ENCODE measurements around the gene SIGLEC12.
A peak's percentile ranks its signal among the peaks of the same experiment; 100 is the strongest.

SIGLEC12 gene

DNA sequence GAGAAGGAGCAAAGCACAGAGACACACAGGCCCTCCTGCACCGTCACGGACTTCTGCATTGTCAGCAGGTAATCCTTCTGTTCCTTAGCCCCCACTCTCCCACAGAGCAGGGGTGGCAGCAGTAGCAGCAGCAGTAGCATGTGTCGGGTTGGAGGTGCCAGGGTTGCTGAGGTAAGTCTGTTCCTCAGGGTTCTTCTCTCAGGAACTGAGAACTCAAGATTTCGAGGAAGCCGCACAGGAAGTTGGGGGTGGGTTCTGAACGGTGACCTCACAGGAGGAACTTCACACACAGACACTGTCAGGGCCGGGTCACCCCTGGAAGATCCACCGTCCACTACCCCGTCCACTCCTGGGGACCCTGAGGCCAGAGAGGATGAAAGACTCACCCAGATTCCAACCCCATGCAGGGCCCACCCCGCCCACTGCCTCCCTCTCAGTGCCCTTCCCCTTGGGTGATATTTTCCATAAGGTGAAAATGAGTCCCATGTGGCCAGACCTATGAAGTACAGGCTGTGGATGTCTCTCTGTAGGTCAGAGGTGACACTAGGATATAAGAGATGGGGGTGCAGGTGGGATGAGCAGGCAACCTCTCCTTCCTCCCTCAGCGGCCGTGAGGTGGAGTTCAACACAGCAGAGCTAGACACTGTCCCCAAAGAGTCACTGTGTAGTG is at the start of gene SIGLEC12:
TSS of gene SIGLEC12 (minus strand) at position 207 of the 670 bp plus-strand sequence. CDS start at position 140, 67 bp downstream.
- no peak for DNase-seq

GRCh38 chr19:51550848-51551672 is 49.5 kb upstream of the SIGLEC12 start:
- DNase-seq: peak in 1 of 2 experiments; percentile 23

- DNase-seq: peak in 1 of 2 experiments; percentile 38
These were observed 48.1 kb upstream of the SIGLEC12 start for GRCh38 chr19:51549533-51550324.

DNA sequence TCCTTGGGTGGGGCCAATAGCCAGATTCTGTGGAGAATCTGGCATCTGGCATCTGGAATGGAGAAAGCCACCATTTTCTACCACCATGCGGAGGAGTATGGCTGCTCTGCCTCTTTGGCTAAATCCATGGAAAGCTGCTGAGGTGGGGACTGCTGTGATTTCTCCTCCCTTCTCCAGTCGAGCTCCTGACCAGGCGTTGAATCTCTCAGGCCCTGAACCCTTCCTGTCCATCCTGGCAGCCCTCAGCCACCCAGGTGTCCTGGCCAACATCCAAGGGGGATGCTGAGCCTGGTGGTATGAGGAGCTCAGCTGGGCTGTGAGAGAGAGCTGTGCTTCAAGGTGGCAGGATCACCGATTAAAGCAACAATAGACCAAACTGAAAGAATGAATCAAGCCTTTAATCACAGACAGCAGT is 47.3 kb upstream of the SIGLEC12 start:
- no peak for DNase-seq

DNA sequence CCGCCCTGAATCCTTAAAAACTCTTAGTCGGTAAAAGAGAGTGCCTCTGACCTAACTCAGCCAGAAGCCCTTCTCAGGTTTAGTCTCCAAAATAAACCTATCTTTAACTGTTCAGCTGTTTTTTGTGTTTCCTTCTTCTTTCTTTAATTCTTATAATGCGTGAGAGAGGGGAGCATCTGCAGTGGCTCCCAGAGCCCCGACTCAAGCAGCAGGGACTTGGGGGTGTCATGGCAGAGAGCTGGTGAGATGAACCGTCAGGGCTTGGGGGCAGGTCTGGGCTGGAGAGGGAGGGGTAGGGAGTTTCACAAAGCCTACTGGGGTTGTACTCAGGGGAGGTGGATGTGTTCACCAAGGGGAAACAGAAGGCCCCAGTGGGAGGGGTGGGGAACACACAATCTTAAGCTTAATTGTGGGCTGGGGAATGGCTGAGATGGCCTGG is 46.6 kb upstream of the SIGLEC12 start:
- no peak for DNase-seq

DNA sequence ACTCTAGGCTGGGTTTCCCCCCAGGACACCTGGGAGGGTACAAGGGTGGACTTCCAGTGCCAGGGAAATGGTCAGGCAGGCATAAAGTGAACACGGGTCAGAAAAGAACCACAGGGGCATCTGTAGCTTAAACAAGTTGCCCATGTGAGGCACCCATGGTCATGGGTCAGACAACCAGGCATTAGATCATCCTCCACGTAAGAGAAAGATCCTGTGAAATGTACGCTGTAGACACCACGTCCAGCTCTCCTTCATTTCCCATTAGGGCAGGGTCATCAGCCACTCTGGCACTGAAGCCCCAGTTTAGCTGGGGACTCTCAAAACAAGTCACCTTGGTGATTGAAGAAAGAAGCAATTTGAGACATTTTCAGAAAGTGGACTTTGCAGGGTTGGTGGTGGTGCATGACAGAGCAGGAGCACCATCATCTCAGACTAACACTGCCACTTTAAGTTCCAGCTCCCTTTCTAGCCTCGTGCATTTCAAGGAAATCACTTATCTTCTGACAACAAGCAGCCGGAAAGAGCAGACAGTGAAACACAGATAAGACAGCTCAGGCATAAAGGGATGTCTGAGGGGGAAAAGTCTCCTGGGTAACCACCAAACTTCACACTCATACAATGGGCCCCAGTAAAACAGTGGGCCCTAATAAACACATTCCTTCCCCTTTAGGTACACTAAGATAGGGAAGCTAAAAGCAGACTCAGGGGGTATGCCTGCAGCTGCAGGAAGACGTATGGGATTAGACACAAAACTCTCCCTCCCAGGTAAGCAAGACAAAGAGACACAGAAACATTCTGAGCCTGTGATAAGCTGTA is 46.0 kb upstream of the SIGLEC12 start:
- DNase-seq: no peak

- DNase-seq: no peak
These were observed 45.2 kb upstream of the SIGLEC12 start for GRCh38 chr19:51546650-51547396.

GRCh38 chr19:51546107-51546649 is 44.6 kb upstream of the SIGLEC12 start:
- no peak for DNase-seq

- DNase-seq: no peak
These were observed 42.4 kb upstream of the SIGLEC12 start for GRCh38 chr19:51544038-51544437.

GRCh38 chr19:51542699-51543098 is 41.1 kb upstream of the SIGLEC12 start:
- DNase-seq: no peak

DNA sequence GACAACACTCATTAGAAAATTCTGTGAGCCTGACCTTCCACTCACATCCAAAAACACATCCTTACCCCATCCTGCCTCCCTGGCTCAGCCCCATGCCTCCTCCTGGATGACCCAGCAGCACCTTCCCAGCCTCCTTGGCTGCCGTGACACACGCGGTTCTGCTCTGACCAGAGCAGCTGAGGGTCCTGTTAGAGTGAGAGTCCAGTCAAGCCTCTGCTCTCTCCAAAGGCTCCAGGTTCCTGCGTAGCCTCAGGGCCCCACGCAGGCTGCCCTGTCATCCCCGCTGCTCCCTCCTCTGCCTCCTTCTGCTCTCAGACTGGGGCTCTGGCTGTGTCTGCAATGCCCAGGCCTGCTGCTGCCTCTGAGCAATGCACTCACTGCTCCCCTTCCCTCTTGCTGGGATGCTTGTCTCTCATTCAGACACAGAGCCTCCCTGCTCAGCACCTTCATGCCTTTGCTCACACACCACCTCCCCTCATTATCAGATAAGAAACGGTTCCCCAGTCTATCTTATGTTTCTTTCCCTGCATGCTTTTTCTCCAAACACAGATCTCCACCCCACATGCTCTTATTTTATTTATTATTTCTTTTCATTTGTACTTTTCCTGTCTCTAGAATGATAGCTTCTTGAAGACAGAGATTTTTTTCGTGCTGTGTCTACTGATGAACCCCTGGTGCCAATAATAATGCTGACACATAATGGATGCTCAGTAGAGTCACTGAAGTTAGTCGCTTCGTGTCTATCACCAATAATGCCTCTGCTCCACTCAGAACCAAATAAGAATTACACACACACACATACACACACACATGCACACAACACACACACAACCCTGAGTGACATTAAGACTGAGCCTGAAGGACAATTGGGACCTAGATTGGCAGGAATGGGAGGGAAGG is 40.1 kb upstream of the SIGLEC12 start:
- no peak for DNase-seq

GRCh38 chr19:51539821-51540366 is 38.3 kb upstream of the SIGLEC12 start:
- DNase-seq: no peak

DNA sequence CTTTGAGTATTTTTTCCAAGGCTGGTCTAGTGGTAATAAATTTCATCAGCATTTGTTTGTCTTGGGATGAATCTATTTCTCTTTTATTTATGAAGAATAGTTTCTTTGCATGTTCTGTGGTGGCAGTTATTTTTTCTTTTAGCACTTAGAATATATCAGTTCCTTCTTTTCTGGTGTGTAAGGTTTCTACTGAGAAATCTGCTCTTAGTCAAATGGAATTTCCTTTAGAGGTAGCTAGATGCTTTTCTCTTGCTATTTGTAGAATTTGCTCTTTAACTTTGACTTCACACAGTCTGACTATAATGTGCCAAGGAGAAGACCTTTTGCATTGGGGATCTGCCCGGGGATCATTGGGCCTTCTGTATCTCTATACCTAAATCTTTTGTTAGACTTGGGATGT is 33.9 kb upstream of the SIGLEC12 start:
- no peak for DNase-seq

DNA sequence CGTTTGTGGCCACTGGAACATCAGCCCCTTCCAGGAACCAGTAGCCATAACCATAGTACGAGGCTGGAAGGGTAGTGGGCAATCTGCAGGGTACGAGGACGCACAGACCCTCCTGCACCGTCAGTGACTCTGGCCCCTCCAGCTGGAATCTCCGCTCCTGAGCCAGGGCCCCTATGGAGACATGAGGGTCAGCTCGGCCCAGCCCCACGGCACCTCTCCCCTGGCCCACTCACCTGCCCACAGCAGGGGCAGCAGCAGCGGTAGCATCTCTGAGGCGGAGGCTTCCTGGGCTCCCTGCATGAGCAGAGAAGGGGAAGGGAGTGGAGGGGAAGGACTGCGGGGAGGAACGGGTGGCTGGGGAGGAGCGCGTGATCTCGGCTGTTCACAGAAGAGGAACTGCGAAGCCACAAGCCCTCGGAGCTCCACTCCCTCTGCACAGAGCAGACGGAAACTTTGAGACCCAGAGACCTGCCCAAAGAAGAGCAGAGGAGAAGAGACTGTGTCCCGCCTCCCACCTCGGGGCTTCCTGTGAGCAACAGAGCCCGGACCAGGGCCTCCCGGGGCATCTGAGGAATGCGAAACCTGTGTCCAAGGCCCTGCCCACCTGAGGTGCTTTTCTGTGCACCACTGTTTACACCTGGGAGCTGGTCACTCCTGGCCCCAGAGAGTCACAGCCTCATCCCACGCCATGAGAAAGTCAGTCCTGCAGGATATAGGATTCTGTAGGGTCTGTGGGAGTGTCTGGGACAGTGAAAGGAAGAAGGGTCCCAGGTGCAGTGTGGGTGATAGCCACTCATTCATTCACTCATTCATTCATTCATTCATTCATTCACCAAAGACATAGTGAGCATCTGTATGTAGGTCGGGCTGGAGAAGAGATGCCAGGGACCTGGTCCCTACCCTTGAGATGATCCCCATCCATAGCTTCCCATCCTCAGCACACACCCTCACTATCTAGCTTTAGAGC is 30.0 kb upstream of the SIGLEC12 start, which contains the start of gene SIGLEC6:
TSS of gene SIGLEC6 (minus strand) at position 322 of the 967 bp plus-strand sequence. CDS start at position 300, 22 bp downstream.
- no peak for DNase-seq

DNA sequence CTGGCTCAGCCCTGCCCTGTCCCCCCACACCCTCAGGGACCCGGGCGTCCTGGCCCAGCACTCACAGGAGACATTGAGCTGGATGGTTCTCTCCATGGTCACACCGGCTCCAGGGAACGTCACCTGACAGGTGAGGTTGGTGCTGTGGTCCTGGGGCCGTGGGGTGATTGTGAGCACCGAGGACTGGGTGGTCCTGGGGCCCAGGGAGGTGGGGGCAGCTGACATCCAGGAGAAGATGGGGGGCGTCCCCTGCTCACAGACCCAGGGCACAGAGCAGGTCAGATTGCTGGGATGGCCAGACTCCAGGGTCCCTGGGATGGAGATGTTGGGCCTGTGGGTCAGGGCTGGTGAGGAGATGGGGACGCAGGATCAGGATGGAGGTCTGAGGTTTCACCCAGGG is 29.0 kb upstream of the SIGLEC12 start:
- no peak for DNase-seq

DNA sequence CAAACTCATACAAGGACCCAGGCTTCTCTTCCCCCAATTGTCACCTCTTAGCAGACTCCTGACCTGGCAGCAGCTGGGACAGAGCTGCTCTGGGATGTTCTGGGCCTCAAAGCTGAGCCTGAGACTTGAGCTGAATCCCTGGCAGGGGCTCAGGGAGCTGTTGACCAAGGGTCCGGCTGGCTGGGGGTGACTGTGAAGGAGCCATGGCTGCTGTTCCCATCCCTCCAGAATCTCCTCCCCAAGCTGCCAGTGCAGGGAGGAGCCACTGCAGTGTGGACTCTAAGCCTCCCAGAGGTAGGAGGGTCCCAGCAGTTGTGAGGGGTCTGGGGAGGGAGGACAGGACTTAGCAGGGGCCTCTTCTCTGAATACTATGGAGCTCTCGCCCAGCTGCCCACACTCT is 27.7 kb upstream of the SIGLEC12 start:
- DNase-seq: no peak

DNA sequence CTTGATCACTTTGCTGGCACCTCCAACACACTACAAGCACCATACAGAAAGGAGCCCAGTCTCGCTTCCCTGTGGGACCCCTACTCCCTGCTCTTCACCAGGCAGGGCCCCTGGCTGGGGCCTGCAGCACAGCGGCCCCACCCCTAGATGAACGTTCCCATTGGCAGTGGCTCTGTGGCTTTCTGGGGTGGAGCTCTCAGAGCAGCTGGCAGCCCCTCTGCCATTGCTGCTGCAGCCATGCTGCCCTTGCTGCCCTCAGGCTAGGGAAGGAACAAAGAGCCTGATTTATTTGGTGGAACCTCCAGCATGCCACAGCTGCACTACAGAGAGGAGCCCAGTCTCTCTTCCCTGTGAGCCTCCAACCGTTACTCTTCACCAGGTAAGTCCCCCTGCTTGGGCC is 24.1 kb upstream of the SIGLEC12 start:
- DNase-seq: peak; percentile 13 to 29

DNA sequence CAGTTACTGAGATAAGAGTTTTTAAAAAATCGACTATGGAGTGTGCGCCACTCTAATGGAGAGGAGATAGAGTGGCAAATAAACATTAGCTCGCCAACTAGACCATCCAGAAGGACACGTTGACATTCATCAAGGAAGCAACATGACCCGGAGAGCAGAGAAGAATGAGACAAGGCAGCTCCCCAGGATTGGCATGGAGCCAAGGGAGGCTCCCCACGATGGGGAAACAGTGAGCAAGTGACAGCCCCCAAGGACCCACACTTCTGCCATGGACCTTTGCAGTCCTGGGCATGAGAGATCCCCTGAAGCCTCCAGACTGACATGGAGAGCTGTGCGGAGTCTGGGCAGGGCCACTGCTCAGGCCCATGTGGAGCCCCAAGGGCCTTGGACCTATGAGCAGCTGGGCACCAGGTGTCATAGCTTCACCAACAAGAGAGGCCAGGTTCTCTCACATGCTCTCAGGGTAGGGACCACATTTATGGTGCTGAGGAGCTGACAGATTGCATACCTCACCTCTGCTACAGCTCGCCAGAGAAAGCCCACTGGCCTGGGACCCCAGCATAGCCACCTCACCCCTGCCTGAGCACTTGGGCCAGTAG is 23.2 kb upstream of the SIGLEC12 start:
- DNase-seq: no peak

Measured in NCI-H526 (cell line).